ENCODE data around the gene AATK.
A peak's percentile ranks its signal among the peaks of the same experiment; 100 is the strongest.

AATK gene

GRCh38 chr17:81143200-81143527, 22.9 kb downstream of the AATK start:
- no peak for DNase-seq
- ATAC-seq = no peak

DNA sequence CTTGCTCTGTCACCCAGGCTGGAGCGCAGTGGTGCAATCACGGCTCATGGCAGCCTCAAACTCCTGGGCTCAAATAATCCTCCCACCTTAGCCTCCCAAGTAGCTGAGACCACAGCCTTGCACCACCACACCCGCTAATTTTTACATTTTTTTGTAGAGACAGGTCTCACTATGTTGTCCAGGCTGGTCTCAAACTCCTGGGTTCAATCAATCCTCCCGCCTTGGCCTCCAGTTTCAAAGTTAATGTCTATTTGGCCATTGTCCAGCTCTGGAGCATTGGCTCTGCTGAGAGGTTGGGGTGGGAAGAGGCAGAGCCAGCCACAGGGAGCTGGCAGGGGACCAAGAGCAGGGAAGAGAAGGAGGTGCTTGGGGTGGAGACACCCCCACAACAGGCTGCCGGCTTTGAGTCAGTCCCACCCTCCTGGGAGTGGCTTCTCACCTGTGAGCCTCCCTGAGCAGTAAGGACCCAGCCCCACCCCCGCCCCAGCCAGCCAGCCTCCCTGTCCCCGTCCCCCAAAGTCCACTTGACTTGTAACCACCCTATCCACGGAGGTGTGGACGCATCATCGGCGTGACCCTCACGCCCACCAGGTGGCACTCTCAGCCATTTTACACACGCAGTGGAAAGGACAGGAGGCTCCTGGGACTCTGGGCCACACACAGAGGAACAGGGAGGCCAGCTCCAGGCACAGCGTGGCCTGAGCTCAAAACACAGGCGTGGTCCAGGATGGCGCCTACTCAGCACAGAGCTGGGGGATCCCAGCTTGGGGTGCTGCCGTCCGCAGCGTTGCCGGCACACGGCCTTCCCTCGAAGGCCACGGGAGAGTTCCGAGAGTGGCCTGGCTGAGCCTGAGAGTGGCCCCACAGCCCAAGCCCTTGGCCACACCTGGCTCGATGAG, 23.5 kb downstream of the AATK start:
- ATAC-seq = peak; percentile 82
- DNase-seq = peak; percentile 76

- DNase-seq (no peak), ATAC-seq (no peak)
Measured at GRCh38 chr17:81140695-81141094, 25.3 kb downstream of the AATK start.

DNA sequence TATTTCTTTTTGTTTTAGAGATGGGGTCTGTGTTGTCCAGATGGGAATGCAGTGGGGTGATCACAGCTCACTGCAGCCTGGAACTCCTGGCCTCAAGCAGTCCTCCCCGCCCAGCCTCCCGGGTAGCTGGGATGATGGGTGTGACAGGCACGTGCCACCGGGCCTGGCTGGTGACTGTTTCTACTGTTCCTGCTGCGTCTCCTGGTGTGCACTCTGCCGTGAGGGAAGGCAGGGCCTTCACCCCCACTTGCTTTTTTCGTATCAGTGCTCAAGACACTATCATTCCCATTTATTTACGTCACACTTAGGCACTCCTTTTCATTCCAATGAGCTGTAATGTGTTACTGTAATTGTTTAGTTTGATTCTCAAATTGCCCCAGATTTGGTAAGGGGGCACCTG, 26.0 kb downstream of the AATK start:
- ATAC-seq = no peak

GRCh38 chr17:81139428-81139827, 26.6 kb downstream of the AATK start:
- DNase-seq (no peak), ATAC-seq (no peak)

More for the DNA sequence above, 26.0 kb downstream of the AATK start:
- DNase-seq = no peak

DNA sequence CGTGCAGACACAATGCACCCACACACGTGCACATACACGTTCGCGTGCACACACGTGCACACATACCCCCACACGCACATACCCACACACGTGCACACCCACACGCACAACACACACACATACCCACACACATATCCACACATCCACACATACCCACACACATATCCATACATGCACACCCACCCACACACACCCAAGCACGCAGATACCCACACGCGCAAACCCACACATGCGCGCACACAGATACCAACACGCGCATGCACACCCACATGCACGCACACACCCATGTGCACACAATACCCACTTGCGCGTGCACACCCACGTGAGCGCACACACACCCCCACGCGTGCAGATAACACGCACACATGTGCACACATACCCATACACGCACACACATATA, 27.5 kb downstream of the AATK start:
- ATAC-seq = no peak
- no peak for DNase-seq

DNA sequence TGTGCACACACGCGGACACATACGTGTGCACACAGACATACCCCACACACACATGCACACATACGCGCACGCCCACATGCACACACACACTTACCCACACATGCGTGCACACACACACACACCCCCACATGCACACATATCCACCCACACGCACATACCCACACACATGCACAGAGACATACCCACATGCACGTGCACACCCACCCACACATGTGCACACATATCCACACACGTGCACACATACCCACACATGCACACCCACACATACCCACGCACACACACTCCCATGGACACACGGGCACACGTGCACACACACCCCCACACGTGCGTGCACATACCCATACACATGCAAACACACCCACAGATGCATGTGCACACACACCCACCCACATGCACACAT, 27.9 kb downstream of the AATK start:
- no peak for ATAC-seq
- no peak for DNase-seq

DNA sequence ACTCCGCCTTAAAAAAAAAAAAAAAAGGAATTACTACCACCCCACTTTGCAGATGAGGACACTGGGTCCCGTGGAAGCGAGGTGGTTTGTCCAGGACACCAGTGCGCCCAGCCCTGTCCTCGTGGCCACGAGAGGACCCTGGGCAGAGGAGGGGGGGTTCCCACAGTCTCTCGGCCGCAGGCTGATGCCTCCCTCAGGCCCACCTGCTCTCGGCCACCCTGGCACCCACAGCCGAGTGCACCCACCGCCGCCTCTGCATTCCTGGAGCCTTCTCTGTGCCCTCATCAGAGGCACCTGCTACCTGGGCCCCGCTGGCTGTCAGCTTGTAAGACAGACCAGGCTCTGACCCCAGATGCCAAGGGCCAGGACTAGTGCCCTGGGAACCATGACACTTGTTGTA, 28.8 kb downstream of the AATK start:
- DNase-seq (no peak), ATAC-seq (no peak)

DNA sequence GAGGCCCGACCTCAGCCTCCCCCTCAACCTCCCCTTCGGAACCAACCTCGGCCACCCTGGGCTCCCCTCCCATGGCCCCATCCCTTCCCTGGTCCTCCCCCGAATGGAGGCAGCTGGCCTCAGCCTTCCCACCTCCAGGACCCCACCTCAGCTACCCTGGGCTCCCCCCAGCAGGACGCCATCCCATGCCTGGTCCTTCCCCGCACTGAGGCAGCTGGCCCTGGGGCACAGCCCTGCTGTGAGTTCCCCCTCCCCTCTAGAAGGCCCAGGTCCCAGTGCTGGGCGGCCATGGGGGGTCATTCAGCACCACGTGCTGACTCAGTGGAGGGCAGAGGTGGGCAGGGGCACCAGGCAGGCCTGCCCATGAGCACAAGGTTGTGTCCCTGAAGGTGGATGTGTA, 29.7 kb downstream of the AATK start:
- no peak for DNase-seq

GRCh38 chr17:81135505-81136278, 30.3 kb downstream of the AATK start:
- no peak for DNase-seq
- ATAC-seq = no peak

More for the DNA sequence above, 29.7 kb downstream of the AATK start:
- ATAC-seq = no peak

- no peak for ATAC-seq
- no peak for DNase-seq
Measured at GRCh38 chr17:81134064-81134781, 31.8 kb downstream of the AATK start.

DNA sequence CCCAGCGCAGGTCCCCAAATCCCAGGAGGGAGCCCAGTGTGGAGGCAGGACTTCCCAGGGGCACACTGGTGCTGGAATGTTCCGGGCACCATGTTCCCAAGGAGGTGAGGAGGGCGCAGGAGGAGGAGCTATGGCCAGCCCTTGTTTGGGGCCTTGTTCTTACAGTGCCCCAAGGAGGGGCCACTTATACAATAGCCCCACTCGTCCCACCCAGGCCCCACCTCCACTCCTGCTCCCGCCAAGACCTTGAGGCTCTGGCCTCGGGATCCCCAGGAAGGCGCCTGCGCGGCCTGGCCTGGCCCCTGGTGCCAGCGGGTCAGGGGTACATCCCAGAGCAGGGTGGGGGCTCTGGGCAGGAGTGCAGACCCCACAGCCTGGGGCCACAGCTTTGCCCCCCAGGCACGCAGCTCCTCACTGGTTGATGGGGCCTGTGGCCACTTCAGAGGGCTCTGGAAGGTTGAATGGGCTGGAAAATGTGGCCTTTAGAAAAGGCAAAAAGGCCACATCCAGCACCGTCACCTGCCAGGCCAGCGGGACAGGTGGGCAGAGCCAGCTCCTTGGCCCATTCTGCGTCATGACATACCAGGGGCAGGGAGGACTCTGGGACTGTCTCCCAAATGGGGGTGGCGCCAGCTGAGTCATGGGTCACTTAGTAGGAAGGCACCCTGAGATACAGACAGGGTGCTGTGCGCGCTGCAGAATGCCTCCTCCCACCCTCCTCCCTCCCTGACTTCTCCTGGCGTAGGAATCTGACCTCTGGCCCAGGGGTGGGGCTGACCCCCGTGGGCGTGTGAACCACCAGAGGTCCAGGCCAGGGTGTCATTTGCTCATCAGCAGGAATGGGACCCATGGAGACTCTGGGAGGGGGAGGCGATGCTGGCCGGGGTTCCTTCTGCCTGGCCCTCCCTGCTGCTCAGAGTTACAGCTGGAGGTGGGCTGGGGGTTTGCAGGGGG, 33.0 kb downstream of the AATK start:
- ATAC-seq = no peak
- no peak for DNase-seq

GRCh38 chr17:81132197-81132540, 33.9 kb downstream of the AATK start:
- no peak for ATAC-seq

GRCh38 chr17:81131486-81132196, 34.4 kb downstream of the AATK start:
- ATAC-seq = no peak
- DNase-seq = no peak

More at GRCh38 chr17:81132197-81132540, 33.9 kb downstream of the AATK start:
- DNase-seq = no peak

- DNase-seq (no peak), ATAC-seq (no peak)
Measured at GRCh38 chr17:81130385-81131361, 35.3 kb downstream of the AATK start.

DNA sequence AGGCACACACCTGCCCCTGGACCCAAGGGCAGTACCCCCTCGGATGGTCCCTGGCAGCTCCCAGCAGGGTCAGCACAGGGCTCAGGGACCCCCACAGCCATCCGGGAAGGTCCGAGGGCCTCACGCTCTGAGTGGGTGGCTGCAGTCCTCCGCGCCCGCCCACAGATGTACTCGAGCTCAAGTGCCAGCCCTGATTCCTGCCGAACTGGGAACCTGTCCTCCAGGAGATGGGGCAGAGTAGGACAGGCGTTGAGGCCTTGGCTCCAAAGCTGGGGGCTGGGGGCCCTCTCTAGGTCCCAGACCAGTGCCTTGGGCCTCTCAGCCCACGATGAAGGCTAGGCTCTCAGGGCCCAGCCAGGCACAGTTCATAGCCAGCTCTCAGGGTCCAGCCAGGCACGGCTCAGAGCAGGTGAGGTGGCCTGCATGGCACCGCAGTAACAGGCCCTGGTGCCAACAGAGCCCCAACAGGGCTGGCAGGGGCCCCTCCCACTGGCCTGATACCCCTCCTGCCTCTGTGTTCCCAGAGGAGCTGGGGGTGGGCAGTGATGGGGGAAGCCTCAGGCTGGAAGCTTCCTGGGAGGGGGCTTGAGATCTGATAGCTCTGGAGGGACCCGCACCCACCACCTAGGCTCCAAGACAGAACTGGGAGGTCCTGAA, 36.2 kb downstream of the AATK start:
- ATAC-seq (no peak), DNase-seq (no peak)

- ATAC-seq (no peak), DNase-seq (no peak)
Measured at GRCh38 chr17:81129289-81129688, 36.7 kb downstream of the AATK start.

- DNase-seq (no peak), ATAC-seq (no peak)
Measured at GRCh38 chr17:81128774-81129173, 37.2 kb downstream of the AATK start.

GRCh38 chr17:81128338-81128737, 37.7 kb downstream of the AATK start:
- DNase-seq = no peak

More at GRCh38 chr17:81128338-81128737, 37.7 kb downstream of the AATK start:
- no peak for ATAC-seq
